GM18517 (cell line): ENCODE data around the gene SPOCK1.

Experiments used
- ATAC-seq: cut with Tn5 transposase; IDR thresholded peaks from one replicate; pipeline ENCODE4 v1.9.1; 2021; ENCODE audit warnings: mild to moderate bottlenecking, moderate library complexity; ENCODE audit not compliant: unreplicated experiment

SPOCK1 gene

GRCh38 chr5:137366526-137366925 is 132.6 kb downstream of the SPOCK1 start:
- no peak for ATAC-seq

DNA sequence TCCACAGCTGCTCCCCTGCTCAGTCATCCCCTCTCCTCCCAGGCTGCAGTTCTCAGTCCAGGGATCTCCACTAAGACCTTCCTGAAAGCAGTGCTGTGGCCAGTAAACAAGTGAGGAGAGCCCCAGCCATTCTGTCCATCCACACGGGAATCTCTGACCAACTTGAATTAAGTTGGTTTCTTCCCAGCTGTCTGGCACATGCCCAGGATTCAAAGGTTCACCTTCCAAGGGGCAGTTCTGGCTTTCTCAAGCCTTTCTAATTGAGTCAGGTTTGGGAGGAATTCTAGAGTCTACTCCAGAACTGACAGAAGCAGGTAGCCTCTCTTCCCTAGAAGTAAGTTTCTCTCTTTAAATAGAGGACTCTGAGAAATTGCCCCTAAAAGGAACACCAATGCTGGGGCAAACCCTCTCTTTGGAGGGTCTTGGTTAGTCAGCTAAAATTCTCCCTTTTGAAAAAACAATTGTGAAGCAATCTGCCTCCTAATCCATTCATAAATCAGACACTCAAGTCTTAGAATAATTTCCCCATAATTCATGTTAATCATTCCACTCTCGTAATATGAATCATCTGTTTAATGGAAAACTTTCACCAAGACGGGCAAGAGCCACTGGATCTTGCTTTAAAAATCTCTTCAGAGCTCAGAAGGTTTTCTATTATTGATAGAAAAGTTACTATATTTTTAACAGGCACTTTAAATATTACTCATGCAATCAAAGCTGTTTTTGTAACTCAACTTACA is 133.8 kb downstream of the SPOCK1 start:
- ATAC-seq, result no peak

DNA sequence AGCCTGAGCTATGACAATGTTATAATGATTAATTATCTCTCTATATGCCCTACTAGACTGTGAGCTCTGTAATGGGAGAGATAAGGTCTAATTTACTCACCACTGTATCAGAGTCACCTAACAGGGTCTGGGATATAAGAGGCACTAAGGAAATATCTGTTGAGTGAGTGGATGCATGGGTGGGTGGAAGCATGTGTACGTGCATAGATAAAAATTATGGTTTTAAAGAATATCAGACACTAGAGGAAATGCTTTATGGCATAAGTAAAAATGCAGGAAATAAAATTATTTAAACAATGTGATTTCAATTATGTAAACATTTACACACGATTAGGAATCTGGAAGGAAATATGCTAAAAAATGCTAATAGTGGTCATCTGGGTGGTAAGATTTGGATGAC is 137.8 kb downstream of the SPOCK1 start:
- ATAC-seq, result no peak

GRCh38 chr5:137360607-137361006 is 138.5 kb downstream of the SPOCK1 start:
- no peak for ATAC-seq

- ATAC-seq, result no peak
Observed at GRCh38 chr5:137359941-137360340, 139.2 kb downstream of the SPOCK1 start.

DNA sequence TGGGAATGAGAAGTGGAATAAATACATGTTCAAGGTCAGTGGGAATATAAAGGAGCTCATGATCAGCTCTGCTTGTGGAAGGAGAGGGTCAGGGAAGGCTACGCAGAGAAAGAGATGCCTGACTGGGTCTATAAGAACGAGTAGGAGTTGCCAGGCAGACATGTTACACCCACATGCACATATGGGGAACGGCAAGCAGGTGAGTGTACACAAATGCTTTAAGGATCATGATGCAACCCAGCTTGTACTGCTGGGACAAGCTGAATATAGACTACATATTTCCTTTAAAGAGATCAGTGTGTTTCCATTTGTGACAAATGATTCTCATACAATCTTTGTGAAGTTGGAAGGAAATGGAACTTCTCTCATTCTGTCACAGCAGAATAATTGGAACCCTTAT is 141.7 kb downstream of the SPOCK1 start:
- no peak for ATAC-seq

DNA sequence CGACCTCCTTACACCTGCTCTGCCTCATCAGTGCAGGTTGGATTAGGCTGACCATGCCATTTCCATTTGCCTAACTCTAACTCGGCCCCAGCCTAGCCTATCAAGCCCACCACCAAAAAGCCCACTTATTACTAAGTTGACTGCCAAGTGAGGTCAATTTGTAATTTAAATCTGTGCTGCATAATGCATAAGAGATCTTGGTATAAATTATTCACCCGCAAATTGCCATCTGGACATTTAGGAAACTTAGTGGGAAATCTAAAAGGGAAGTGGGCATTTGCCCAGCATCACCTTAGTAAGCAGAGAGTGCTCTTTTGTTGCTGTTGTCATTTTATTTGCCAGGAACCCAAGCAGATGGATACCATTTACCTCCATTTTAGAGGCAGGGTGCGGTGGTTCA is 143.0 kb downstream of the SPOCK1 start:
- no peak for ATAC-seq

DNA sequence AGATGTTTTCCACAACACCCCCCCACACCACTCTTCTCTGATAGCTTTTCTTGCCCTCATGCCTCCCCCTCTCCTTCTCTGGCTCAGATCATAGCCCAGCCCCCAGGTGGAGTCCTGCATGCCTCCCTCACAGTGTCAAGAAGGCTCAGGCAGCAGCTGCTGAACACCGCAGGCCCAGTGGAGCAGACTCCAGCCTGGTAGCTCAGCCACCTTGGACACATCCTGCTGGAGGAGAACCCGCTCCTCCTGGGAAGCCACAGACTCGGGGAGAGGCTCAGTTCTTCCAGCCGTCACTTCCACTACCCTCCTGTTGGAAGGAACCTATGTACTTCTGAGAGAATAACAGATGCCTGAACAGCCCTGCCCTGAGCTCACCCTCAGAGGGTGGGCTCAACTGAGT is 143.4 kb downstream of the SPOCK1 start:
- ATAC-seq, result no peak

- no peak for ATAC-seq
Observed at GRCh38 chr5:137352095-137352494, 147.0 kb downstream of the SPOCK1 start.

GRCh38 chr5:137350791-137351190 is 148.3 kb downstream of the SPOCK1 start:
- no peak for ATAC-seq

GRCh38 chr5:137348759-137349158 is 150.4 kb downstream of the SPOCK1 start:
- ATAC-seq, result no peak

- ATAC-seq, result no peak
Observed at GRCh38 chr5:137347865-137348264, 151.3 kb downstream of the SPOCK1 start.

DNA sequence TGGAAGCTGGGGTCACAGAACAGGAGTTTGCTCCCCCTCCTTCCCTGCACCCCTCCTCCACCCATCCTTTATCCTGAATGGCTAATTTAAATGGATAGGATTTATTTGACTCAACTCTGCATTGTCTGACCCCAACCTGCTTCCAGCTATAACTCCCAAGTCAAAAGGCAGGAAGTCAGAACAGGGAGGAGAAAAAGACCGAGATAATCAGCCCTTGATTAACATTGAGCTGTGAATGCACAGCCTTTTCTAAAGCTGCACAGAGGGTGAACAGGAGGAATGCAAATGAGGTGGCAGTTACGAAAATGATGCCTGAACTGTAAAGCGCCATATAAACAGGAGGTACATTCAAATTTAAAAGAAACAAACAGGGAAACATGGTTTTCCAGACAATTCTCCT is 152.8 kb downstream of the SPOCK1 start:
- no peak for ATAC-seq

- no peak for ATAC-seq
Observed at GRCh38 chr5:137345396-137345795, 153.7 kb downstream of the SPOCK1 start.

DNA sequence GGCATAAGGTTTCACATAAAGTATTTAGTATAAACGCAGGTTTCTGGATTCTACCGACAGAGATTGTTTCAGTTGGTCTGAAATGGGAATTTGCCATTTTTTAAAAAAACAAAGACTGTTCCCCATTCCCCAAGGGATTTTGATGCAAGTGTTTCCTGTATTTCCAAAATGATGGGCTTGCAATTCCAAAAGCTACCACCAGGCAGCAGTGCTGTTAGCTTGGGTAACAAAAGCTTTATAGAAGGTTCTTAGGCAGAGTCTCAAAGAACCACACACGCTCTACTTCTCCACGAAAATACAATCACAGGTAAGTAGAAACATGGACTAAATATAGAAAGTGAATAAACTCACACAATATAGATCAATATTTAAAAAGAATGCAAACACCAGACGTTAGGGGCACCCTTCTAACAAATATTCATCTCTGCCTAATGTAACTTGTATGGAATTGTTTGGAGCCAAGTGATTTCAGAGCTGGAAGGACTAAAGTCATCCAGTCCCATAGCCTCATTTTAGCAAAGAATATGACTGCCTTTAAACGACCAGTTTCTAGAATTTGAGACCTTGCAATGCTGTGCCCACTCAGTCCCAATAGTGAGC is 154.3 kb downstream of the SPOCK1 start:
- no peak for ATAC-seq

- no peak for ATAC-seq
Observed at GRCh38 chr5:137344021-137344420, 155.1 kb downstream of the SPOCK1 start.

DNA sequence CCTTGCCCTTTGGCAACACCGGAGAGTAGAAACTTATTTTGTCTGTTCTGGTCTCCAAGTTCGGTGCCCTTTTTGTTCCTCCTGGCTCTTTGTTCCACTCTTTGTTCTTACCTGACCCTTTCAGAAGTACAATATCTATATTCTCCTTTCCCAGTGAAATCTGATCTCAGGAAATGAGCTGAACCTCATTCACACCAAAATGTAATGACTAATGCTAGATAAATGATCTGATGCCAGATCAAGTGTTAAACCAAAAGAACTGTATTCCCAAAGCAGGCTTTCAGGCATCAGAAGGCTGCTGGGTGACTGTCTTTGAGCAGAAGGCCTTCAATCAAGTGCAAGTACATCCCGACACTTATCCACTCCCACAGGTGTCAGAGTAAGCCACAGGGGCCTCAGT is 156.4 kb downstream of the SPOCK1 start:
- ATAC-seq, result no peak

- ATAC-seq, result no peak
Observed at GRCh38 chr5:137341831-137342230, 157.3 kb downstream of the SPOCK1 start.

DNA sequence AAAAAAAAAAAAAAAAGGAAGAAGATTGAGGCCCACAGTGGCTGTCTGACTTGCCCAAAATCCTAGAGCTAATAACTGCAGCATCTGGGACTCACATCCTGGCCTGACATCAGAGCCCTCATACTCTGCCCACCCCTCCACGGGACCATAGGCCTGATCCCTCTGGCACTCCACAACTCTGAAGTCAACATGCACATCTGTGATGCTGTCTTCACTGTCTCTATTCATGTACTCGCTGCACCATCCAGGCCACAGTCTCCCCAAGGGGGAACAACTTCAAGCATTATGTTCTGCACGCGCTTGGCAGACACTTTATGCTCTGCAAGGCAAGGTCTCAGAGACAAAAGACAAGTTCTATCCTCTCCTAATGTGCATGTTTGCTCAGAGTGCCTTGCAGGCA is 158.2 kb downstream of the SPOCK1 start:
- ATAC-seq, result no peak

GRCh38 chr5:137336565-137337120 is 162.5 kb downstream of the SPOCK1 start:
- no peak for ATAC-seq

GRCh38 chr5:137336161-137336560 is 163.0 kb downstream of the SPOCK1 start:
- ATAC-seq, result no peak

GRCh38 chr5:137335493-137335892 is 163.6 kb downstream of the SPOCK1 start:
- ATAC-seq, result no peak
